T47D (cell line): ENCODE results near the gene CIITA.

Experiments used
- DNase-seq, 2 experiments: peaks; one replicate each; pipeline versions ENCODE4 v3.0.0 to v3.0.0-alpha.2; 2011 to 2012; ENCODE audit warnings: low read depth in 1 of 2, low spot score in 1 of 2
- JUND ChIP-seq: IDR thresholded peaks from 2 replicates; pipeline ENCODE4 v1.6.1; 2012; ENCODE audit warnings: low read depth
- in situ Hi-C: cut with HindIII; loops from 2 replicates; pipeline ENCODE4 v1.10.0; 2016; ENCODE audit warnings: low sequenced_read_pairs, low pct_unique_long_range_greater_than_20kb

The CIITA gene

DNA sequence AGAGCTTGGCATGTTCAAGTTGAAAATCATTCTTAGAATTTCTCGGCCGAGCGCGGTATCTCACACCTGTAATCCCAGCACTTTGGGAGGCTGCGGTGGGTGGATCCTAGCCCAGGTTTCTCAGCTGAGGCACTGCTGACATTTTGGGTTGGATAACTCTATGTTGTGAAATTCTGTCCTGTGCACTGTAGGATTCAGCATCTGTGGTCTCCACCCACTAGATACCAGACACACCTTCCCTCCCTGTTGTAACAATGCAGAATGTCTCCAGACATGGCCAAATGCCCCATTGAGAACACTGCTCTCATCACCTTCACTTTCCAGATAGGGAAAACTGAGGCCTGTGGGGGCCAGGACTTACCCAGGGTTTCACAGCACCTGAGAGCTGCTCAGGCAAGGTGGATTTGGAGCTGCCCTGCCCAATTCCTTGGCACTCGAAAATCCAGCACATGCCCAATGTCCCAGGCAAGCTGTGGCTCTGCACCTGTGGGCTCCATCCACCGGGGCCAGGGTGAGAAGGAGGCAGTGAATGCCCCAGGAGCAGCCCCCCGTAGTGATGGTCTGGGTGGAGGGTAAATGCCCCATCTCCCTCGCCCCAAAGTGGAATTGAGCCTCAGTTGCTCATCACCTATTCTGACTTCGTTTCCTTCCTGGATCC lies 38.3 kb upstream of the CIITA start:
- DNase-seq, result no peak
- in situ Hi-C loops, result no loop called here
- no peak for TF ChIP-seq JUND

- in situ Hi-C loops, result no loop called here
- no peak for TF ChIP-seq JUND
- DNase-seq, result no peak
Observed at GRCh38 chr16:10839279-10839666, 37.7 kb upstream of the CIITA start.

GRCh38 chr16:10840703-10841102 lies 36.3 kb upstream of the CIITA start:
- DNase-seq, result no peak
- in situ Hi-C loops, result no loop called here
- no peak for TF ChIP-seq JUND

- in situ Hi-C loops, result no loop called here
- no peak for TF ChIP-seq JUND
- DNase-seq, result no peak
Observed at GRCh38 chr16:10846213-10846998, 30.6 kb upstream of the CIITA start.

- DNase-seq, result no peak
- TF ChIP-seq JUND, result no peak
- in situ Hi-C loops, result no loop called here
Observed at GRCh38 chr16:10847176-10847575, 29.8 kb upstream of the CIITA start.

GRCh38 chr16:10849736-10850477 lies 27.1 kb upstream of the CIITA start:
- no peak for DNase-seq
- TF ChIP-seq JUND, result no peak
- in situ Hi-C loops, result no loop called here

- TF ChIP-seq JUND, result no peak
- in situ Hi-C loops, result no loop called here
- no peak for DNase-seq
Observed at GRCh38 chr16:10850478-10850850, 26.5 kb upstream of the CIITA start.

DNA sequence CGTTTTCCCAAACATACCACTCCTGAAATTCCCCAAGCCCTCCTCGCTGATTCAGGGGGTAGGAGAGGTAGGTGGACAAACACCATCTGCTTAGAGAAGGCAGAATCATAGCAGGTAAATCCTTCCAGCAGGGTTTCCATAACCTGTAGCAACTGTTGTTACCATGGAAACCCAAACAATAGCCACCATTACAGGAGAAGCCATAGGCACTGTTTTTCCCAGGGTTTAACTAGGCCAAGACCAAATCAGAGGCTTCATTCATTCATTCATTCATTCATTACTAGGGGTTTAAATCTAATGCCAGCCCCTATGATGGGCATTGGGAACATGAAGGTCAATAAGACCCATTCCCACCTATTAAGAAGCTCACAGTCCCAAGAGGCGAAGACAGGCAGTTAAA lies 25.5 kb upstream of the CIITA start:
- DNase-seq, result no peak
- no peak for TF ChIP-seq JUND
- in situ Hi-C loops, result no loop called here

- TF ChIP-seq JUND, result no peak
- DNase-seq, result no peak
Observed at GRCh38 chr16:10852286-10852685, 24.7 kb upstream of the CIITA start.

DNA sequence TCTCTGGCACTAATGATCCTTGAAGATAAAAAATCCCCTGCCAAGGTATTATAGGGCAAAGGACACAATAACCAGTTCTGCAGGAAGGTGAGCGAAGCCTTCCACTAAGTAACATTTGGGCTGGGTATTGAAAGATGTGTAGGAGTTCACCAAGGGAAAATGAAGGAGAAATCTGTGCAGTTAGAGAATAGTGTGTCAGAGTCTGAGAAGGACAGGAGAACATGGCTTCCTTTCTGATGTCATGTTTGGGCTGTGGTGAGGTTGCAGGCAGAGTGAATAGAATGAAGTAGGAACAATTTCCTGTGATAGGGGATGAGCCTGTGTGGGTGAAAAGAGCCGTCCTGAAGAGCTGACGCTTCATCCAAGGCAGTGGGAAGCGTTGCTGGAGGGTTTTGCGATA lies 24.1 kb upstream of the CIITA start:
- in situ Hi-C loops, result no loop called here
- TF ChIP-seq JUND, result no peak
- DNase-seq, result no peak

More at GRCh38 chr16:10852286-10852685, 24.7 kb upstream of the CIITA start:
- in situ Hi-C loops, result no loop called here

- no peak for TF ChIP-seq JUND
- no peak for DNase-seq
- in situ Hi-C loops, result no loop called here
Observed at GRCh38 chr16:10856042-10856441, 21.0 kb upstream of the CIITA start.

- in situ Hi-C loops, result no loop called here
- TF ChIP-seq JUND, result no peak
- DNase-seq, result no peak
Observed at GRCh38 chr16:10858203-10858602, 18.8 kb upstream of the CIITA start.

GRCh38 chr16:10859020-10859419 lies 18.0 kb upstream of the CIITA start:
- TF ChIP-seq JUND, result no peak
- in situ Hi-C loops, result no loop called here
- no peak for DNase-seq

GRCh38 chr16:10859658-10860057 lies 17.3 kb upstream of the CIITA start:
- TF ChIP-seq JUND, result no peak
- in situ Hi-C loops, result no loop called here
- no peak for DNase-seq
